LHCN-M2 (cell line): ENCODE measurements around the gene KBTBD4. TPM values are rescaled to one million over a fixed set of nuclear protein-coding genes. Genes with fewer than 3 reads are reported as not detected.

Experiments
- DNase-seq: peaks from one replicate; pipeline ENCODE4 v3.0.0-alpha.2; 2012; ENCODE audit warnings: low read depth
- polyA plus RNA-seq: library from polyadenylated mRNA; unstranded; fragments of >200 nt; gene quantifications from one replicate; pipeline ENCODE4 v1.2.1, GENCODE V29; 2012; ENCODE audit warnings: missing spikeins
- total RNA-seq: library from RNA; depleted of rRNA; stranded (reverse); fragments of >200 nt; gene quantifications from 2 replicates; pipeline ENCODE4 v1.2.3, GENCODE V29; 2014; rRNA removed

The KBTBD4 gene
- total RNA-seq = 25.3 and 30.4 TPM in 2 replicates
- 16.5 TPM for polyA plus RNA-seq

DNA sequence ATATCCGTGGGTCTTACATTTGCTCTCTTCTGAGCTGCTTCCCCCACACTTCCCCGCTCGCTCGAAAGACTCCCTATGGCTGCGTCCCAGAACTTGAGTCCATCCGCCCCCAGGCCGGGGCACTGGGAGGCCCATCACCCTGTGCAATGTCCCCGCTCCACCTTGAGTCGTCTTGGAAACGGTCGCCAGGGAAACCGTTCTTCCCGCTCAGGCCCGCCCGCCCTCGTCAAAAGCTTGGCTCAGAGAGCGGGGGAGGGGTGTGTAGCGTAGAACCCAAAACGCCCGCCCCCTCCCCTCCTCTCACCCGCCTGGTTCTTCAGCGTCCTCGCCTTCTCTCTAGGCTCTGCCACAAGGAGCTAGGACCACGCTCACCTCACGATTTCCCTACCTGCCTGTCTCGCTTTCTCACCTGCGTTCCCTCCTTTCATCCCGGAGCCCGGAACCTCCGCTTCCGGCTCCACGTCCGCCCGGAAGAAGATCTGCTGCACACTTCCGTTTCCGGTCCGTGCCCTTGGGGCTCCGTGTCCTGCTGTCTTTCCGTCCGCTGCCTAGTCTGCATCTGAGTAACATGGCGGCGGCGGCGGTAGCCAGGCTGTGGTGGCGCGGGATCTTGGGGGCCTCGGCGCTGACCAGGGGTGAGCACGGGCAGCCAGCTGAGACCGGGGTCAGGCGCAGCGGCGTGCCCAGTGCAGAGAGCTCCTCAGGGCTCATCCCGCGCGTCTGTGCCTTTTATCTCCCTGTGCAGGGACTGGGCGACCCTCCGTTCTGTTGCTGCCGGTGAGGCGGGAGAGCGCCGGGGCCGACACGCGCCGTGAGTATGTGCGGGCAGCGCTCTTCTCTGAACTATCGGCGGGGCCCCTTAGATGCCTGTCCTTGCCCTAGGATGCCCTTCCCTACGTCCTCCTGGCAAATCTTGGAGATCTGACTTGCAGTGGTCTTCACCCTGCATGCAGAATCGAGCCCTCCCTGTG lies at the start of gene KBTBD4, which contains the start of gene NDUFS3:
Gene KBTBD4, minus strand, starts transcription at position 447 of the 971 bp plus-strand sequence. Its CDS starts 19 bp downstream, at position 428.
Gene NDUFS3, plus strand, starts transcription at position 551 of the 971 bp plus-strand sequence. Its CDS starts 18 bp downstream, at position 569.
- peak; percentile 82 for DNase-seq

DNA sequence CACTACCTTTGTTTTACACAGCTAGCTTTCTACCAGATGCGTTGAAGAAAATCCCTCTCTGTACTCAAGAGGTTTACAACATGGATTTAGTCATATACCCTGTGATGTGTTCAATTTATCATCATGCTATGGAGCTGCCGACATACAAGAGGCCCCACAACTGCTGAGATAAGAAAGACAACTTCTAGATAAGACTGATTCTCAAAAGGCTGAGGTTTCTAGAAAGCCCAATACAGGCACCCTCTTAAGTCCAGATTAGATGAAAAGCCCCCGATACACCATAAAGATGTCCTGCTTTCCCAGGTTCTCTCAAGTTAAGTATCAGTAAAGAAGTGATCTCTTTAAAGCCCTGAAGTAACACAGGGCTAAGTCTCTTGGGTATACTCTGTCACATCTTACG lies 49.3 kb upstream of the KBTBD4 start:
- DNase-seq = no peak

DNA sequence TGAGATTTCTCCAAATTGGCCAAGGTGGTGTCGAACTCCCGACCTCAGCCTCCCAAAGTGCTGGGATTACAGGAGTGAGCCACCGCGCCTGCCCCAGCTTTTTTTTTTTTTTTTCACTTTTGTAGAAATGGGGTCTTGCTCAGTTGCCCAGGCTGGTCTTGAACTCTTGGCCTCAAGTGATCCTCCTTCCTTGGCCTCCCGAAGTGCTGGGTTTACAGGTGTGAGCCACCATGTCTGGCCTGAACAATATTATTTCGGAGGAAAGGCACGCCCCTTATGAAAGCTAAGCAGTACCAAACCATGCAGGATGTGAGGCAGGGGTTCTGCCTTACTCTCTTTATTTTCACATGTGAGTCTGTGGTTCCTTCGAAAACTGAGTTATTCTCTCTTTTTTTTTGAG lies 47.5 kb upstream of the KBTBD4 start:
- no peak for DNase-seq

DNA sequence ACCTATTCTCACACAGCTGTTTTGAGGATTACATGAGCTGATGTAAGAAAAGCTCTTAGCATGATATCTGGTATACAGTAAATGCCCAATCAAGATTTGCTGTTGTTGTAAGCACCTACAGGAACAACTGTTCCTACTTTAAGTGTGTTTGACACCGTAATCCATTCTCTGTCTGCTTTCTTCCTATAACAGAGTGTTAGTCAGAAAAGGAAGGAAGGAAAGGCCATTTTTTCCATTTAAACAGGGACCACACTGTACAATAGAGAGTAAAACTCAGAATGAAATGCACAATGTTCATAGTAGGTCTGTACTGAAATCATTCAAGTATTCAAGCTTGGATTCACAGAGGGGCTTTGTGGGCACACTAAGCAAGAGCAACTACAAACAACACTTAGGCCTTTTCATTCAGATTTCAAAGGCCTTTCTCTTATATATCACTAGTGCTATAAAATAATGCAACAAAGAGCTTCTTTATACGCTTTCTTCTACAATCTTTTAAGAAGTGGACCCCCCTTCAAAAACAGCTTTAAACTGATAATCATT lies 42.1 kb upstream of the KBTBD4 start:
- DNase-seq = no peak

DNA sequence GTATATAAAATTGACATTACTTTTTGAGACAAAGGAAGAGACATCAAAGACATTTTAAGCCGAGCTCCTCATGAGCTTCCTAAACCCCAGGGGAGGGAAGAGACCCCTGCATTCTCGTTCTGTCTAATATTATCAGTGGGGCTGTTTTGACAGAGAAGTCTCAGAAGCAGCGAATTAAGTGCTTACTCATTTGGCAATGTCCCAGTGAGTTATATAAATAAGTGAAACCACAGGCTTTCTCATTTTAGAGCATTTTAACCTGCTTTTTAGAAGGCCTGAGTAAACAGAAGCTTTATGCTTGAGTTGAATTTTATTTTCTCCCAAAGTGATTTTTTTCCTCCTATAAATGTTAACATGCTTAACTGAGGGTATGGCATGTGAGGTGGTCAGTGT lies 38.6 kb upstream of the KBTBD4 start:
- DNase-seq = peak; percentile 59

DNA sequence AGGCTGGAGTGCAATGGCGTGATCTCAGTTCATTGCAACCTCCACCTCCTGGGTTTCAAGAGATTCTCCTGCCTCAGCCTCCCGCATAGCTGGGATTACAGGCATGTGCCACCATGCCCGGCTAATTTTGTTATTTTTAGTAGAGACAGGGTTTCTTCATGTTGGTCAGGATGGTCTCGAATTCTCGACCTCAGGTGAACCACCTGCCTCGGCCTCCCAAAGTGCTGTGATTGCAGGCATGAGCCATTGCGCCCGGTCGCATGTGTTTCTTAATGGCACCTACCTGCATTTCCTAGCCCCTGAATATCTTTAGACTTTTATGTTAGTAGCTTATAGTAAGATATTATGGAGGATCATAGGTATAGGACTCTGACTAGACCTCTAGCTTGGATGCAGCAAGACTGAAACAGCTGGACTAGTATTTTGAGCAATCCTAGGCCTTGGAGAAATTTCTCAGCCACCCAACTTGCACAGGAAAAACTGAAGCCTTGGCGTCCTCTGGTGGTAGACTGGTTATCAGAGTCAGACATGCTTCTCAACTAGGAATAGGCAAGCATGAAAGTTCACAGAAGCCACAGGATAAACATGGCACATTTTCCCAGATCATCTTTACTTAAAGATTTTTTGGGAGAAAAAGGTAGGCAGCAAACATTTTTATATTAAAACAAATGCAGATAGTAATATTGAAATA lies 38.1 kb upstream of the KBTBD4 start:
- DNase-seq = peak; percentile 76

DNA sequence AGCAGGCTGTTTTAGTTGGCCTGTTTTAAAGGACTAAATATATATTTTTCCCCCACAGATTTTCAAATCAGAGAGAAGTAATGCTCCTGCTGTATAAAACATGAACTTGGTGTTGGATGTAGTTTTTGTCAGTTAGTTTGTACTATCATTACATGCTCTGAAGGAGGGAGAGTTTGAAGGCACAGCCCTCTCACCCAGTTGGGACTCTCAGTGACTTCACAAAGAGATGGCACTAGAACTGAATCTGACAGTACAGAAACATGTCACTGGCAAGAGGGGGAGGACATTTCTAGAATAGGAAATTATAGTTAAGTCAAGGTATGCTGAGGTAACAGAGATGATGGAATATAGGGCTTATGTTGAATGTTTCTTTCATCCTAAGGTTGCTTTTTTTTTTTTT lies 36.5 kb upstream of the KBTBD4 start:
- DNase-seq = no peak

DNA sequence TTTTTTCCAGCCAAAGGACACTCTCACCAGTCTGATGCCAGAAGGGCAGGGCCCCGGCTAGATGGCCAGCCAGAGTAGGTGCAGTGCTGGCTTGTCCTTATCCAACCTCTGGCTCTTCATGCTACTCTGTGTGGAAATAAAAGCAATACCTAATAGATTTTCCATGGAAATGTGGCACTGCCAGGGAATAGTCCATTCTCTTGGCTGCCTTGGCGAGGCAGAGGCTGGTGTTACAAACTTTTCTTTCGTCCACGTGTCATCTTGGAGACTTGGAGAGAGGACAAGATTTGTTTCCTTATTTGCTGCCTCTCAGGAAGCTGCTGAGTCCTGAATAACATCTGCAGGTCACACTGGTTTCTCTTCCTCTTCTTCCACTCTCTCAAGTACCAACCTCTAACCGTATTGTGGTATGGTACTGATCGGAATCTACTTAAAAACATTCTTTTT lies 32.6 kb upstream of the KBTBD4 start:
- no peak for DNase-seq

DNA sequence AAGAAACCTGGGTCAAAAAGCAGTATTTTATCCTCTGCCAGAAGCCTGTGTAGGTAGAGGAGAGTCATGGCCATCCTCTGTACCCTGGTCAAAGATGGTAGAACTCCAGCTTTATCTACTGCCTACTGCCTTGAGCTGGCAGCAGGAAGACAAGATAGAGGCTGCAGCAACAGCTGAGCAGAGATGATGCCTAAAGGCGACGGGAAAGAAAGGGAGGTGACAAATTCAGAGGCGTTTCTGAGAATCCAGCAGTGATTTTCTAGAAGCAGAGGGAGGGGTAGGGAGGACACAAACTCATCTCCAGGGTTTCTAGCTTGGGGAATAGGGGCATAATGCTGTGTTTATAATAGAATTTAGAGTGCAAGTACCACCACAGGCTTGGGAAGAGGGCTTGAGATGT lies 30.9 kb upstream of the KBTBD4 start:
- DNase-seq = no peak

DNA sequence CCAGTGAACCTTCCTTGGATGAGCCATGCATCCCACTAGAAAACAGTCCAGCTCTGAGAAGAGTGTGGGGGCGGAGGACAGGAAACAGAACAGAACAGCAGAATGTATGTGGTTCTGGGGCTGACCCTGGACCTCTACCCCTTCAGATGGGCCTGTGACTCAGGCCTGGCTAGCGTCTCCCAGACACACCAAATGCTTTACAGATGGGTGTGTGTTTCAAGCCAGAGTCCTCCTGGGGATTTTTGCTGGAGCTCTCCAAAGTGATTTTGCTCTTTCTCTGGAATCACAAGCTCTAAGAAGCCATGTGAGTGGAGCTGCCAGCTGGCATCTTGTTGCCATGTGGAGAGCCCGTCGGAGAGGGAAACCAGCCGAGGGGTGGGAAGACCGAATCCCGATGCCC lies 28.6 kb upstream of the KBTBD4 start:
- peak; percentile 90 for DNase-seq

DNA sequence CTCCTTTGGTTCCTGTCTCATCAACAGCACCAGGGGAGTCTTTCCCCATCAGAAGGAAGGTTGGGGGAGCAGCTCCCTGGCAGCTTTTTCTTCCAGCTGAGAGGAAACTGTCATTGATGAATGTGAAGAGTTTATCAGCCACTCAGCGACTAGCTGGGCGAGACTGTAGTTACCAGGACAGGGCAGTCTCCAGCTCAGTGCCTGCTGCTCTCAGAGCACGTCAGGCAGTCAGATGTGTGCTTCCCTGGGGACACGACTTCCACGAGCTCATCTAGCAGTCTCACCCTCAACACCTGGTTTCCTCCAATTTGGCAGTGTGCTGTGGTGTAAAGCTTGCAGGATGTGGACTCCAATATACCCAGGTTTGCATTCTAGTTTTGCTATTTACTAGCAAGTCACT lies 28.0 kb upstream of the KBTBD4 start:
- peak; percentile 31 for DNase-seq

DNA sequence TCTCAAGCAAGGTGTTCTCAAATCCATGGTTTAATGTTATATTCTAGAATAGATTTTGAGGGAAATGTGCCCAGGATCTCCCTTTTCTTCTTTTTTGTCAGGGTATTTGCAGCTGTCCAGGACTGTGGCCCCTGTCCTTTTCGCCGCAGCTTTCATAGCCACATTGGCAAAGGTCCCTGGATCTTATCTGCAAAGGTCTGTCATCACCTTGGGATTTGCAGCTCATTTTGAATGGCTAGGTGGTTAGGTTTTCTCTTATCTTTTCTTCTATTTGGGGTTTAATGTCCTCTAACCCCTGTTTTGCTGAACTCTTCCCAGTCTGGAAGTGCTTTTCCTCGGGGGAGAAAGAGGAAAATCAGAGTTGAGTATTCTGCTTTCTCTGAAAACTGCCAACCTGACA lies 27.2 kb upstream of the KBTBD4 start:
- DNase-seq = no peak

DNA sequence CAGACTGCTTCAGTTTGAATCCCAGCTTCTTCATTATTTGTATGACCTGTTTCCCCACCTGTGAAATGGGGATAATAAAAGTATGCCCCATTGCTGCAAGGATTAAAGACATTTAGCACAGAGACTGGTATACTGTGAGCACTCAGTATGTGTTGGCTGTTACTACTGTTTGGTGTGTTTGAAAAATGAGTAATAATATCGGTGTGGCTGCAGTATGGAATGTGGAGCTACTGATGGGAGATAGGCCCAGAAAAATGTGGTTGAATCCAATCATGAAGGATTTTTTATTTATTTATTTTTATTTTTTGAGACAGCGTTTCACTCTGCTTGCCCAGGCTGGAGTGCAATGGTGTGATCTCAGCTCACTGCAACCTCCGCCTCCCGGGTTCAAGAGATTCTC lies 24.5 kb upstream of the KBTBD4 start:
- no peak for DNase-seq

DNA sequence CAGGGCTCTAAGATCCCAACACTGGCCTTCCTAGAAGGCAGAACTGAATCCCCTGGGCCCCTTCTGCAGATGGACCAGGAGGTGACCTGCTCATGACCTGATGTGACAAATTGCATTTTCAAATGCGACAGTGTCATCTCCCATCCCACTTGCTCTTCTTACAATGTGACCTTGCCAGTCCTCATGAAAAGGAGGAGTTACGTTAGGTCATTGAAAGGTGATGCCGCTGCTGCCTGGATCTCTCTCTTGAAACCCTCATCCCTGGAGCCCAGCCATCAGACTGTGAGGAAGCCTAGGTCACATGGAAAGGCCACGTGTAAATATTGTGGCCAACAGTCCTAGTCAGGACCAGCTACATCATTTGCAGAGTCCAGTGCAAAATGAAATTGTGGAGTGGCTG lies 21.1 kb upstream of the KBTBD4 start:
- peak; percentile 11 for DNase-seq

DNA sequence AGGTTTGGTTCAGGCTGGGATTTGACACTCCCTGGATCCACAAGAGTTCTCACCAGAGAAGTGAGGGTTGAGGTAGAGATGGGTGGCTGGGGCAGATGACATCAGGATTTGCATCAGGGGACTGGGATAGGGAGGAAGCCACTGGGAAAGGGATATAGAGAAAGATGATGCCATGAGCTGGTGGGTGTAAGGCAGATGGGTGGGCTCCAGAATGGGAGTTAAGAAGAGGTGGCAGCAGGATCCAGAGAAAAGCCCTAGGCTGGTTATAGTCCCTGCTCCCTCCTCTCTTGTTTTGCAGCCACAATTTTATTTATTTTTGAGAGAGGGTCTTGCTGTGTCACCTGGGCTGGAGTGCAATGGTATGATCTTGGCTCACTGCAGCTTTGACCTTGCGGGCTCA lies 17.2 kb upstream of the KBTBD4 start:
- no peak for DNase-seq

DNA sequence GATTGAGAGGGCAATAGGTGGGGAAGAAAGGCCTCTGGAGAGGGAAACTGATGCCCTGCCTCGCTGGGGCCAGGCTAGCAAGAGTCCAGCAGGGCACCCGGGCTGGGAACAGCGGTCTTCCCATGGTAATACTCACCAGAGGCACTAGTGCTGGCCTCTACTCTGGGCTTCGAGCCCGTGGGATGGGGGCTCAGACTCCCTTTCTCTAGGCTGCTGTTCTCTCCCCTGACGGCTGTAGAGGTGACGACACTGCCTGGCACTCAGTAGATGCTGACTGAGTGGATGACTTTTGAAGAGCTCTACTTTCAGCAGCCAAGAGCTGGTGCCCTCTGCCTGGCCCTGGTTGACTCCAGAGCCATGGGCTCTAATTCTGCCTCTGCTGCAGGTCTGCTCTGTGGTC lies 16.3 kb upstream of the KBTBD4 start:
- DNase-seq = no peak

DNA sequence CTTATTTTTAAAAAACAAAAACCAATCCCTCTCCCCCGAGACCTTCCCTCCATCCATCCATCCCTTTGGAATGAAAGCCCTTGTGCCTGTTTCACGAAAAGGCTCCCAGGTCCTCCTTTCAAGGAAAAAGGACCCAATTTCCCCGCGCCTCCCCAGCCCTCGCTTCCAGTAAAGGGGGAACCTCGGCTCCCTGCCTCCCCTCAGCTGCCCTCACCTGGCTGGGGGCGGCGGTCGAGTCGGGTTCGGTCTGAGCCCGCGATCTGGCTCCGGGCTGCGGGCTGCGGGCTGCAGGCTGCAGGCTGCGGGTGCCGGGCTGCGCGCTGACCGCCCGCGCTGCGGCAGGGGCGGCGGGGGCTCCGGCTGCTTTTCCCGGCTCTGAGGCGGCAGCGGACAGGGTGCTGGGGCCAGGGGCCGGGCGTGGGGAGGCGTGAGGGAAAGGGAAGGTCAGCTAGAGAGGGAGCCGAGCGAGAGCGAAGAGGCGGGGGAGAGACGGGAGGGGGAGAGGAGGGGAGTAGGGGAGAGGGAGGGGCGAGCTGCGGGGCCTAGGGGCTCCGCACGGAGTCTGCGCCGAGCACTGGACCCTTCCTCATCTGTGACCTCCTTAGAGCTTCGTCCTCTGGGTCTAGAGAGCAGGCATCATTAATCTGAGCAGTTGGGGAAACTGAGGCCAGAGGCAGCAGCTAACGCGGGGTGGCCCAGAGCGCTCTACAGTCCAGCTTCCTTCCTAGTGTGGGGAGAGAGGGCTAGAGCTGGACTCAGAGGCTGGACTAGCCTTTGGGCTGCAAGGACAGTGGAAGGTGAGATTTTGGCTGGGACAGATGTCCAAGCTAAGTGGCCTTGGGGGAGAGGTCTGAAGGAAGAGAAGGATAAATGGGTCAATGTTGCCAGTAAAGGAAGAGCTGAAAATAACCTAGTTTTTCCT lies 15.4 kb upstream of the KBTBD4 start, which contains the start of gene C1QTNF4:
Gene C1QTNF4, minus strand, starts transcription at position 478 of the 922 bp plus-strand sequence. CDS start 3,601 bp downstream, outside the sequence.
- no peak for DNase-seq

DNA sequence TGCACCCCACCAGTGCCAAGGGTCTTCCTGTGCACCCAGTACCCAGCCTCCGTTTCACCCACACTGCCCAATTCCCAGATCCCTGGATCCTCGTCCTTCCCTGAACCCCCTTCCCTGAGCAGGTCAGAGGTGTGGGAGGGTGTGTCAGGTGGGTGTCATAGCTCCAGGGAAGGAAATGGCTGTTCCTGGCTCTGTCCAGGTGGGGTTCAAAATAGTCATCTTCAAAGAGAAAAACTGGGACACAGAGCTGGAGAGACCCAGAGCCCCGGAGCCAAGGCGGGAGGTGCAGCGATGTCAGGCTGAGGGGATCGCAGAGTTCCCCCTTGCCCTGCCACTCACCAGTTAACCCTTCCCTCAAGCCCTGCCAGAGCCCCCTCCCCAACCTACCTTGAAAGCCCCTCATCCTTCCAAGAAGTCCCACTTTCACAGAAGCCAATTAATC lies 14.7 kb upstream of the KBTBD4 start:
- no peak for DNase-seq

DNA sequence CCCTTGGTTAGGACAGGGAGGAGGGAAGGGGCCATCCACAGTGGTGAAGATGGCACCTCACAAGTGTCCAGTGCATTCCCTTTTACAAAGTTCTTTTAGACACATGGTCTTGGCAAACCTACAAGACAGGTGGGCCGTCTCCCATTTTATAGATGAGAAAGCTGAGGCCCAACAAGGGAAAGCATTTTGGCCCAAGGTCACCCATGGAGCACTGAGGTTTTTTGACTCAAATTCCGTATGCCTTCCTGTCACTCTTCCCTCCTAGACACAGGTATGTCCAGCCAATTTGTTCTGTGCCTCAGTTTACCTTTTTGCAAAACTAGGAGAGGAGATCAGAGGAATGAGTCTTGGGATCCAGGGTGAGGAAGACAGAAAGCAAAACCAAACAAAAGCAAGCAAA lies 14.2 kb upstream of the KBTBD4 start:
- no peak for DNase-seq

DNA sequence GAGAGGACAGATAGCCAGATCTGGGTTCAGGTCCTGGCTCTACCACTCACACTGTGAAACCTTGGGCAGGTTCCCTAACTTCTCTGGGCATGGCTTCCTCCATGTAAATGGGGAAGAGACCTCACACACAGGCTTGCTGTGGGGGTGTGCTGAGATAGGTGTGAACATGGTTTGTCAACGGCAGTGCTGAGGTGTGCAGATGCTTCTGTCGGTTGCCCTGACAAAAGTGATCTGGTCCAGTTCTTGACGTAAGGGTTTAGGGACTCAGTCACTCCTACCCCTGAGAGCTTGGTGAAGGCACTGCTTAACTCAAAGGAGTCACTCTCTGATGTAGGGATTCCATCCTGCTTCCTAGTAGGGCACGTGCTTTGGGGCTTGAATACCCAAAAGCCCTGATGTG lies 13.5 kb upstream of the KBTBD4 start:
- DNase-seq = no peak

DNA sequence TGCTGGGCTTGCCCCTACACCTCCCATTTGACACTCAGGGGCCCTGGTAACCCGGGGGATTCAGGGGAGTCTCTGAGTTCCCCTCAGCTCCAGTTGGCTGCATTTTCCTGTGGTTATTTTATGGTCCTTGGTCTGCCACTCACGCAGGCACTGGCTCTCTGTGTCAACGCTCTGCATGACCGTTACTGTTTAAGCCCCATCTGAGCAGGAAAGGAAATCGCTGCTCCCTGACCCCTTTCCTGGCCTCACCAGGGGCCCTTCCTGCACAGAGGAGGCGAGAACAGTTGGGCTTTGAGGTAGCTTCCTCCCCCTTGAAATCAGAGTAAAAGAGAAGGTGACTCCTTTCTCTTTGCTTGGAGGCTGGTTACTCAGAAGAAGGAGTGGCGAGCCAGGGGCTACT lies 13.0 kb upstream of the KBTBD4 start:
- no peak for DNase-seq
